ENCODE data around the gene KRT6C.

The KRT6C gene

GRCh38 chr12:52436000-52436827 lies 37.4 kb downstream of the KRT6C start:
- H3K4me3 ChIP-seq (ENCODE audit: control insufficient read depth, low read depth, low read length) = no peak overlapping the region
- no peak for TF ChIP-seq CTCF (IDR thresholded peaks at IDR 0.05; ENCODE audit: control insufficient read depth, insufficient read depth, low read depth, low read length, missing control alignments)
- no peak for DNase-seq (ENCODE audit: low read depth)

- no peak for TF ChIP-seq CTCF (IDR thresholded peaks at IDR 0.05; ENCODE audit: control insufficient read depth, insufficient read depth, low read depth, low read length, missing control alignments)
Observed at GRCh38 chr12:52435659-52435999, 38.0 kb downstream of the KRT6C start.

GRCh38 chr12:52434760-52435530 lies 38.7 kb downstream of the KRT6C start:
- no peak for DNase-seq (ENCODE audit: low read depth)
- TF ChIP-seq CTCF (IDR thresholded peaks at IDR 0.05; ENCODE audit: control insufficient read depth, insufficient read depth, low read depth, low read length, missing control alignments) = no peak

More at GRCh38 chr12:52435659-52435999, 38.0 kb downstream of the KRT6C start:
- no peak for DNase-seq (ENCODE audit: low read depth)
- no peak overlapping the region for H3K4me3 ChIP-seq (ENCODE audit: control insufficient read depth, low read depth, low read length)

GRCh38 chr12:52434081-52434733 lies 39.4 kb downstream of the KRT6C start, which contains the start of gene KRT75:
TSS of gene KRT75 (minus strand) at chr12:52434371. CDS start at chr12:52434304, 67 bp downstream.
- H3K4me3 ChIP-seq (ENCODE audit: control insufficient read depth, low read depth, low read length) = no peak within 1 kb of the TSS
- no peak for DNase-seq (ENCODE audit: low read depth)
- no peak for TF ChIP-seq CTCF (IDR thresholded peaks at IDR 0.05; ENCODE audit: control insufficient read depth, insufficient read depth, low read depth, low read length, missing control alignments)

More at GRCh38 chr12:52434760-52435530, 38.7 kb downstream of the KRT6C start:
- no peak overlapping the region for H3K4me3 ChIP-seq (ENCODE audit: control insufficient read depth, low read depth, low read length)

GRCh38 chr12:52433501-52434080 lies 40.0 kb downstream of the KRT6C start:
- DNase-seq (ENCODE audit: low read depth) = no peak
- TF ChIP-seq CTCF (IDR thresholded peaks at IDR 0.05; ENCODE audit: control insufficient read depth, insufficient read depth, low read depth, low read length, missing control alignments) = no peak

GRCh38 chr12:52432559-52433207 lies 40.9 kb downstream of the KRT6C start:
- DNase-seq (ENCODE audit: low read depth) = no peak
- no peak overlapping the region for H3K4me3 ChIP-seq (ENCODE audit: control insufficient read depth, low read depth, low read length)
- no peak for TF ChIP-seq CTCF (IDR thresholded peaks at IDR 0.05; ENCODE audit: control insufficient read depth, insufficient read depth, low read depth, low read length, missing control alignments)

More at GRCh38 chr12:52433501-52434080, 40.0 kb downstream of the KRT6C start:
- H3K4me3 ChIP-seq (ENCODE audit: control insufficient read depth, low read depth, low read length) = no peak overlapping the region
